ENCODE data around the gene CTU1.

GRCh38 chr19:51139299-51140014 lies 31.2 kb upstream of the CTU1 start:
- TF ChIP-seq PAX5 (IDR thresholded peaks at IDR 0.05; ENCODE audit: insufficient read depth, low read length, severe bottlenecking) (no peak), TAF1 (IDR thresholded peaks at IDR 0.05; ENCODE audit: low read depth, low read length) (no peak), POLR2AphosphoS5 (IDR thresholded peaks at IDR 0.05; ENCODE audit: low read depth, low read length) (no peak), POLR2A (IDR thresholded peaks at IDR 0.05; ENCODE audit: low read depth, low read length) (no peak), POU2F2 (IDR thresholded peaks at IDR 0.05; ENCODE audit: low read depth, low read length) (no peak)

Measured in GM12891 (cell line).